Measurements from ENCODE around the gene CALML5.

DNA sequence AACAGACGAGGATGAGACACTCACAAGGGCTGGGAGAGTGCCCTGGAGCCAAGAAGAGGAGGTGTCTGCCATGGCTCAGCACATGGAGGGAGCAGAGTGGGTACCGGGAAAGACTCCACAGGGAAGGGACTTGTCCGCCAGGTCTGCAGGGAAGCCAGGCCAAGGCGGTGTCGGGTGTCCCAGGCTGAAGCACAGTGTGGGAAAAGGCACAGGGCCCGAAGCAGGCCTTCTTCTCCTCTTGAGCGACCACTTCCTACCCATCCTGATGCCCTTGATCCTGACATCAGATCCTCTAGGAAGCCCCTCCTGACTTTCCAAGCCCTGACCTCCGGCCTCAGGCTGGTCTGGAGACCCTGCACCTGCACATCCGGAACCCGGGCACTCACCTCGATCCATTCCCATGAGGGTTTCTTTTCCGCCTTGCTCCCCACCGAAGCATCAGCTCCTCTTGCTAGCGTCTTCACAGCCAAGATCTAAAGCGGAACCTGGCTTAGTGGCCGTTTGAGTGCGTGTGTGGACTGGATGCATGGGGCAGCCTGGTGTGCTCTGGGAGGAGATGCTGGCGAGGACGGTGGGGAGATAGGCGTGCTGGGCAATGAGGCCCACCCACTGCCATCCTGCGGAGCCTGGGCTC lies 33.8 kb upstream of the CALML5 start:
- TF ChIP-seq CTCF (conservative IDR thresholded peaks at IDR 0.05; ENCODE audit: low read depth, low read length): no peak
- TF ChIP-seq RCOR1 (IDR thresholded peaks at IDR 0.05; ENCODE audit: insufficient replicate concordance, low read length): no peak
- no peak for TF ChIP-seq MAFK (IDR thresholded peaks at IDR 0.05; ENCODE audit: low read depth, low read length)
- no peak for TF ChIP-seq RAD21 (IDR thresholded peaks at IDR 0.05; ENCODE audit: low read length)

Data from IMR-90 (cell line).